Measurements from ENCODE around the gene TSPAN1.

Gene TSPAN1

DNA sequence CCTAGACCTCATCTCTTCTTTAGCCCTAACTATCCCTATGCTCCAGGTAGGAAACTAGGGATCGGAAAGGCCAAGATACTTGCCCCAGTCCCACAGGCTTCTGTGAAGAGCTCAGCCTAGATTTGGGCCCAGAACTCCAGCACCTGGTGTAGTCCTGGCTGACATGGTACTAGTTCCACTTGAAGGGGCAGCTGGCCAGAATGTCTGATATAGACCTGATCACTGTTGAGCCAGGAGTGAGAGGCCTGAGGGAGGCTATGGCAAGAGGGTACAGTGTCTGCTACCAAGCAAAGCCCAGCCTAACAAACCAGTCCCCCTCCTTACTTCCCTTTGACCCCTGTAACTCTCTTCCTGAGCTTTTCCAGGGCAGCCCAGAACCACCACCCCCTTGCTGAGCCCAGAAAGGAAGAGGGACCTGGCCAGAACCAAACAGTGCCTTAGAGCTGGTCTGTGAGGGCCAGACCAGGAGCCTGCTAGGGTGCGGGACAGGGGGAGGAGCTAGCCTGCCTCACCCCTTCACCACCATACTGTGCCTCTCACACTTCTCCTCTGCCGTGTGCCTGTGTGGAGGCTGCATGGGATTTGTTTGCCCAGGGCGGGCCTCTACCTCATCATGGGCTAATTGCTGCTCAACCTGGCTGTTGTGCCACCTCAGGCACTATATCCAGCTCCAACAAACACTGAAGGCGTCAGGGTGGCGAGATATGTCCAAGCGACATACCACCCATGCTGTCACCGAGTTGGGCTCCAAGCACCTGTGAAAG, 12.4 kb downstream of the TSPAN1 start:
- DNase-seq (ENCODE audit: low read depth in 2 of 2), result no peak

- no peak for DNase-seq (ENCODE audit: low read depth in 2 of 2)
Measured at GRCh38 chr1:46188295-46189030, 13.6 kb downstream of the TSPAN1 start.

DNA sequence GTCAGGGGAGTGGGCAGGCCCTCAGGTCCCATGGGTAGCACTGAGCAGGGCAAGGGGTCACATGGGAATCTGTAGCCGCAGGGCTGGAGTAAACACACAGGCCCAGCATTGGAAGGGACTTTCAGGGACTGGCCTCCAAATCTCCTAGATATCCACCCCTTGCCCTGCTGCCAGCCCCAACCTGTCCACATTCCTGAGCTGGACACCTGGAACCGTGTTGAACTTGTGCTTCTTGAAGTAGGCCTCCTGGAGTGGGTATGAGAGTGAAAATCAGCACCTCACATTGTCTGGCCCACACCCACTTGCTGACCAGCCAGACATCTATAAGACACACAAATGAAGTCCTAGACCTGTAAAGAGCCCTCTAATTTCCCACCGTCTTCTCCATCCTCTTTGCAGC, 15.7 kb downstream of the TSPAN1 start:
- DNase-seq (ENCODE audit: low read depth in 2 of 2), result no peak

- no peak for DNase-seq (ENCODE audit: low read depth in 2 of 2)
Measured at GRCh38 chr1:46191033-46191701, 16.3 kb downstream of the TSPAN1 start.

DNA sequence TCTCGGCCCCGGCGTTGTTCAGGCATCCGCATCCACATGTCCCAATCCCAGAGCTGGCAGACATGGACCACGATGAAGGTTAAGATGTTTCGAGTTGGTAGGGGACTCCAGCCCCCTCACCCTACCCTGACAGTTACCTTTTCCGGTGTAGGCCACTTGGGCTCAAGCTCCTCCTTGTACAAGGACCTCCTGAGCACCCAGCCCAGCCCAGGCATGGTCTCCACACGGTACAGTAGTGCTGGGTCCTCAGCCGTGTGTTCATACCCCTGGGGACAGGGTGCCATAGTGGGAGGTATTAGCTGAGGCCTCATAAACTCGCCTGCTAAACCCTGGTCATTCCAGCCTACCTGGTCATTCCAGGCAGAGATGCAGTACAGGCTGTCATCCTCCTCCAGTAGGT, 17.3 kb downstream of the TSPAN1 start:
- no peak for DNase-seq (ENCODE audit: low read depth in 2 of 2)

- no peak for DNase-seq (ENCODE audit: low read depth in 2 of 2)
Measured at GRCh38 chr1:46193285-46193684, 18.4 kb downstream of the TSPAN1 start.

DNA sequence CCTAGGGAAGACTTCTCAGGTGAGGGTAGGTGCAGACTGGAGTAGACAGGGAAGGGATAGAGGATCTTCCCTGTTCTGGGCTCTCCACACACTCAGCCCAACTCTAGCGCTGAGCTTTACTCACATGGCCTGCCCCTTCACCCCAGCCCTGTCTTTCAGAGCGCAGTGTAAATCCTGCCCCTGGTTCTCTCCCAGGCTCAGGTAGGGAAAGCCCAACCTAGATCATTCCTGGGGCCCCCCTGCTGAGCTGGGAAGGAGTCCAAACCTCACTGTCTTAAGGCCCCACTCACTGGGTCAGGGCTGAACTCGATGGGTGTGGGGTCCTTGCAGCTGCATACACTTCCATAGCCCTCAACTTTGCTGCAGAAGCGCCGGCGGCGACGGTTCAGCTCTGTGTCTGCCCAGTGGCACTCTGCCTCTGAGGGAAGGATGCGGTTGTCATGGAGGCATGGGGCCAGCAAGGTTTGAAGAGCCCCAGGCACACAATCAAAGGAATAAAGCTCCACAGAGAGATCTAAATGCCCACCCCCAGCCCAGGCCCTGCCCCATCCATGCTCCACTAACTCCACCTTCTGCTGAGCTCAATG, 19.2 kb downstream of the TSPAN1 start:
- DNase-seq (ENCODE audit: low read depth in 2 of 2), result no peak

DNA sequence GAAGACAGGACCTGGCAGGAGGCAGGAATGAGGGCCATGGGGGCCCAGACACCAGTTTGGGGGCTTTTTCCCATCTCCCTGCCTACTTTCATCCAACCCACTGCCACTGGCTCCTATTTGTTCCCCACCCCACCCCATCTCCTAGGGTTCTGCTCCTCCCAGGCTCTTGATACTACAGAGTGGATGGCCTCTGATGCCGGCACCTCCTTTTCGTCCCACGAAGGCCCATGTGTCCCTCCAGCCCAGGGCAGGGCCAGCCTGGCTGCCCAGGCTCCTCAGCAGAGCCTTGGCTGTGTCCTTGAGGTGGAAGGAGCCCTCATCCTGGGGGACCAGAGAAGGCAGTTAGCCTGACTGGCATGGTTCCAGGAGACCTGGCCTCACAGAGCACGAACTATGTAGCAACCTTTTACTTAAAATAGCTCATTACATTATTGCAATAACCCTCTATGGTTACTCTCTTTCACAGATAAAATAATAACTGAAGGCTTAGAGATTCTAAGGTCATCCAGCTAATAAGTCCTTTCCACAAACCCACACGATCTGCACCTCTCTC, 19.8 kb downstream of the TSPAN1 start:
- DNase-seq (ENCODE audit: low read depth in 2 of 2), result no peak

DNA sequence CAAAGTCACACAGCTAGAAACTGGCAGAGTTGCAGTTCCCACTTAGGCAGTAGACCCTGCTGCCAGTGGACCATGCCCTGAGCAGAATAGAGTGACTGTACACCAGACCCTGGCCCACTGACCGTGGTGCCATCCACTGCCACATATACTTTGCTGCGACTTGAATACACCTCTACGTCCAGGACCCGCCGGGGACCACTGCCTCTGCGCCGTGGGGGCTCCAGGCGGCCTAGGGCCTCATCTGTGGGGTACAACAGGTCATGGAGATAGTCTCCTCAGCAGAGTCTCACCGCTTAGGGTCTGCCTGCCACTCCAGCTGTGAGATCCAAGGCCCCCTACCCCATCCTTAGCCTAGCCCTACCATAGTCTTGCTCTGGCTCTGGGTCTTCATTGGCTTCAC, 21.7 kb downstream of the TSPAN1 start:
- DNase-seq (ENCODE audit: low read depth in 2 of 2), result no peak

DNA sequence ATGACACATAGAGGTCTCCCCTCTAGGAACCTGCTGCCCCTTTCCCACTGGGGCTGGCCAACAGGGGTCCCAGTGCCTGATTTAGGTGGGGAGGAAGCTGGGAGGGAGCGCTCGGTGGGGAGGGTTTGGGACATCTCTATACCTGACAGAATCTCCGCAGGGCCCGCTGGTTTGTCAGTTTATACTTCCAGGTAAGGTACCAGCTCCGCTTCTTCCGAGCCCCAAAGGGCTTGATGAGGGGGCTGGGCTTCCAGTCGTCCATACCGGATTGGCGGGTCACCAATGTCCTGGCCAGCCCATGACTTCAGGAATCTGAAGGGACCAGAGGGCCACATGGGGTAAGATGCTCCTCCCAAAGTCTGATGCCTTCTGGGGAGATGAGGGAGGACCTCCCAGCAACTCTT, 22.7 kb downstream of the TSPAN1 start:
- no peak for DNase-seq (ENCODE audit: low read depth in 2 of 2)

GRCh38 chr1:46197964-46198811, 23.3 kb downstream of the TSPAN1 start, which contains the start of gene POMGNT1:
POMGNT1 (minus strand) TSS chr1:46198434; CDS start chr1:46197821, 613 bp downstream.
- peak; percentile 75 for DNase-seq (ENCODE audit: low read depth in 2 of 2)

- no peak for DNase-seq (ENCODE audit: low read depth in 2 of 2)
Measured at GRCh38 chr1:46199233-46199749, 24.4 kb downstream of the TSPAN1 start.

DNA sequence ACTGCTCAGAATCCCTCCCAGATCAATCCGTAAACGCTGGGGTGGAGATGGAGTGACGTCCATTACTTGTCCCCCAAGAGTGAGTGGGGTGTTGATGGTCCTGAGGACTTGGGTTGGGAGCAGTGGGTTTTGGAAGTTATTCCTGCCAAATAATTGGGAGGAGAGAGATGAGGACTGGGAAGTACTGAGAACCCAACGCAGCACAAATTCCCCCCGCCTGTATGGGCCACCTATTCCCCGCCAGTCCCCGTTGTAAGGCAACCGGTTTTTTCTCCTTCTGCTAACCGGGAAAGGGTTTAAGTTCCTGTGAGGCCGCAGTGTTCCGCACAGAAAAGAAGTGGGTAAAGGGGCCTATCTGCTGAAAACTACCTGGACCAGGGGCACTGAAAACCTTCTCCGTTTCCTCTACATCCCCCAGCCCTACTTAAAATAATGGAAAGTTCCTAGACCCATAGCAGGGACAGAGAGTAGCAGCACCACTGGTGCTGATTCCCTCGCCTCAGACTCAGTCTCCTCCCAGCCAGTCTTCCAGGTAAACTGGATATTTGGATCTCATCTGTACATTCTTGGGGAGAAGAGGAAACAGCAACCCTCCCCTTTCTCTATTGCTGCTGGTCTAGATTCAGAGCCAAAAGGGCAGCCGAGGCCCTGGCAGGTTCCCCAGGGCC, 29.0 kb downstream of the TSPAN1 start:
- no peak for DNase-seq (ENCODE audit: low read depth in 2 of 2)

GRCh38 chr1:46204406-46204742, 29.5 kb downstream of the TSPAN1 start:
- DNase-seq (ENCODE audit: low read depth in 2 of 2), result no peak

GRCh38 chr1:46205141-46205540, 30.3 kb downstream of the TSPAN1 start:
- DNase-seq (ENCODE audit: low read depth in 2 of 2), result no peak

GRCh38 chr1:46205791-46206190, 30.9 kb downstream of the TSPAN1 start:
- DNase-seq (ENCODE audit: low read depth in 2 of 2), result no peak

DNA sequence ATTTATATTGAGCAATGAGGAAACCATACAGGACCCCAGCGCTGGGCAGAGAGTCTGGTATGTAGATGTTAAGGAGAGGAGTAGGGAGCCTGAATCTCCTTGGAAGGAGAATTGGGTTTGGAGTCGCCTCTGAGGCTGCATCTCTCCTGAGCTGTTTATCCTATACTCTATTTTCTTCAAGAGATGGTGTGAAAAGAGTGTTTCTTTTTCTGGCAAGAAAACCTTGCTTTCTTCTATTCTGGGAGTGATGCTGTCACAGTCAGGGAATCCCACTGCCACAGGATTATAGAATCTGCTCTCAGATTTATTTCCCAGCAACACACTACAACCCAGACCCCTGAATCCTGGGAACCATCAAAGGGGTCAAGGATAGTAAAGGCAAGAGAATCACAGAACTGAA, 31.5 kb downstream of the TSPAN1 start:
- DNase-seq (ENCODE audit: low read depth in 2 of 2), result no peak

- DNase-seq (ENCODE audit: low read depth in 2 of 2), result no peak
Measured at GRCh38 chr1:46210561-46210960, 35.7 kb downstream of the TSPAN1 start.

- no peak for DNase-seq (ENCODE audit: low read depth in 2 of 2)
Measured at GRCh38 chr1:46211051-46211450, 36.2 kb downstream of the TSPAN1 start.

DNA sequence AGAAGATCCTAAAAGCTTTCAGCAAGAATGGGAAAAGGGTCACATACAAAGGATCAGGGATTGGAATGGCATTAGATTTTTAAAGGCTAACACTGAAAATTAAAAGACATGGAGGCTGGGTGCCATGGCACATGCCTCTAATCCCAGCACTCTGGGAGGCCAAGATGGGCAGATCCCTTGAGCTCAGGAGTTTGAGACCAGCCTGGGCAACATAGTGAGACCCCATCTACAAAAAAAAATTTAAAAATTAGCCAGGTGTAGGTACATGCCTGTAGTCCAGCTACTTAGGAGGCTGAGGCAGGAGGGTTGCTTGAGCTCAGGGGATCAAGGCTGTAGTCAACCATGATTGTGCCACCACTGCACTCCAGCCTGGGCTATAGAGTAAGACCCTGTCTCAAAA, 40.6 kb downstream of the TSPAN1 start:
- no peak for DNase-seq (ENCODE audit: low read depth in 2 of 2)
